Camera-type eye (tissue), 1 donor: Measurements from ENCODE around the gene ADRM1. TPM values are rescaled to one million over a fixed set of nuclear protein-coding genes. Genes with fewer than 3 reads are reported as not detected.

Experiments used
- total RNA-seq: library from RNA; depleted of rRNA; stranded (reverse); fragments of >200 nt; gene quantifications from one replicate; pipeline ENCODE4 v1.2.3, GENCODE V29; 2014

ADRM1 gene
- 47.6 TPM for total RNA-seq

GRCh38 chr20:62302341-62303061 lies at the start of gene ADRM1:
Gene ADRM1 (plus strand): TSS chr20:62302997. CDS start chr20:62303569, 572 bp downstream.

Other genes with a start within 250 kb of the ADRM1 start
- 16.8 TPM for gene TAF4, start 237.1 kb upstream of the ADRM1 start, total RNA-seq
- gene LSM14B, start 180.5 kb upstream of the ADRM1 start, total RNA-seq: 59.3 TPM
- gene PSMA7, start 159.6 kb upstream of the ADRM1 start, total RNA-seq: 146 TPM
- 35.3 TPM for gene SS18L1, start 159.2 kb upstream of the ADRM1 start, total RNA-seq
- 26.1 TPM for gene MTG2, start 120.0 kb upstream of the ADRM1 start, total RNA-seq
- gene HRH3, start 82.7 kb upstream of the ADRM1 start, total RNA-seq: 1.3 TPM
- gene OSBPL2, start 64.5 kb upstream of the ADRM1 start, total RNA-seq: 53.9 TPM
- 88.6 TPM for gene LAMA5, start 64.3 kb downstream of the ADRM1 start, total RNA-seq
- gene RPS21, start 84.1 kb downstream of the ADRM1 start, total RNA-seq: 525 TPM
- gene CABLES2, start 104.3 kb downstream of the ADRM1 start, total RNA-seq: 7.4 TPM
- gene RBBP8NL, start 124.5 kb downstream of the ADRM1 start, total RNA-seq: 0.27 TPM
- gene GATA5, start 173.0 kb downstream of the ADRM1 start, total RNA-seq: not detected